Measurements from ENCODE around the gene ZNF687.

Gene ZNF687

DNA sequence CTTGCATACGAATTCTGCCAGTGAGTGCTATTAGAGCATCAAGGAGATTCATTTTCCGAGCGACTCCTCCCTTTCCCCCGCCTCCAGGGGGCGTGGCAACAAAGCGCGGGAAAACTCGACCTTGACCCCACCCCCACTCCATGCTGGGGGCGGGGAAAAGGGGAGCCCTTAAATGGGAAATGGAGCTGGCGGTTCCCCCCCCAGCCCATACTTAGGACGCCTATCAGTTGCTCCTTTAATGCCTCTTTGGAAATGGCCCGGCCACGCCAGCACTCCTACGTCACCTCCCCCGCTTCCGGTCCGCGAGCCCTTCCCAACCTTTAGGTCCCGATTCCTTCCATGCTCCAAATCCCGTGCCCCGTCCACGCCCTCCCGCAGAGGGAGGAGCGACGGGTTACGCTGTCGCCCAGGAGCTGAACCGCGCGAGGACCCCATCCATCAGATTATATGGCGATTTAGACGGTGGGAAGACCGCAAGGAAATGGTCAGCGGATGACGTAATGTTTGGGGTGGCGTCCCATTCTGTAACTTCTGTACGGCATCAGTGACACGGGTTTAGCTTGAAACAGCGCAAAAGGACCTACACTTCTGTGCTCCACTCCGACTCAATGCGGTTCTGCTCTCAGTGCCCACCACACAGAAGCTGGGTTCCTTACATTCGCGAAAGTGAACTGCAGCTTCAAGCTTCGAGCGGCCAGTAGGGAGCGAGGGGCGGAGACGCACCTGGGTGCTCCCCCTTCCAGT is 702 bp upstream of the ZNF687 start:
- DNase-seq, result peak; percentile 90

DNA sequence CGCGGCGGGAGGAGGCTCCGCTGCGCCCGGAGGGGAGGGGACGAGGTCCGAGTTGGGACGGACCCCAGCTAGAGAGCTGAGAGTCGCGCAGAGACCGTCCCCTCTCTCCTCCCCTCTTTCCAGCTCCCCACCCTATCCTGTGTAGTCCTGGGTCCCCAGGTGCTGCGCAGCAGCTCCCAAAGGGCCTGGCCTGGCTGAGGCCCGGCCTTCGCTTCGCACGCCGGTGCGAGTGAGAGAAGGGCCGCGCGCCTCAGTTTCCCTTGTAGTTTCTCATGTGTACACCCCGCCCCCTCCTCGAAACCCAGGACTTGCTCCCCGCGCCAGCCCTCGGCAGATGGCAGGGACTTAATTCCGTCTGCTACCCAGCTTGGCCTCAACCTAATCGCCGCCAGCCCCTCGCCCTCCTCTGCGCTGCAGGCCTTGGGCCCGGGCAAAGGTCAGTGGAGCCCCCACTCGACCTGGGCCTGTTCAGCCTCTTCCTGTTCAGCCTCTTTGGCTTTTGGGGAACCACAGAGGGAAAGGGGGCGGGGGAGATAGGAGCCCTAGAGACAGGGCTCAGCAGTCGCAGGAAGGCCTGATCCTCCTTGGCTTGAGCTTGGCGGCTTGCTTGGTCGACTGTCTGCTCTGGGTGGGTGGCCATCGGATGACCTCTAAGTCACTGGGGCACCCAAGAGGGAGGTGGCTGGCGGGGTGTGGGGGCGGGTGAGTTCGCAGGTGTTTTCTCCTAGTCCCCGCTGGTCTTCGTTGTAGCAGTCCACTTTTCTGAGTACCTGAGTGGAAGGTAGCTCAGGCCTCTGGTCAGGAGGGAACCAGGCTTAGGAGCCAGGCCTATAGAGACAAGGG is 1.0 kb downstream of the ZNF687 start:
- DNase-seq, result peak; percentile 48

DNA sequence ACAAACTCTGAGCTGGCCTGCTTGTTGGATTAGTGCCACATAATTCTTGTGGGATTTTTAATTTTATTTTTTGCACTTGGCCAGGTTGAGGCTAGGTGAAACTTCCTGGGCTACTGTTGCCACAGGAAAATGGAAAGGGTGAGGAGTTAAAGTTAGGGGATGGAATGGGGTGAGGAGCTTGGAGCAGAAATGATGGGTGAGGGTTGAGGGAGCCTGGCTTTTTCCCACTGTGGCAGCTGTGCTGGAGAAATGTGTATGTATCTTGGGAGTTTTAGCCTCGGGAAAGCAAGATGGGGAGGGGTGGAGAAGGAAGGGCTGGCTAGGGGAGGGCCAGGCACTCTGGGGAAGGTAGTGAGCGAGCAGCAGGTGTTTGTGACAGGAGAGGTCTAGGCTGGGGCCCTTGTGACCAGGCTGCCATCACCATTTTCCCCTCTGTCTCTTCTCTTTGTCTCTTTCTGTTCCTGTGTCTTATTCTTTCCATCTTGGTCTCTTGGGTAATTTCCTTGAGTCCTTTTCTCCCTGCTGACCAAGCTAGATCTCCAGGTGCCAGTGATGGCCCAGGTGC is 2.0 kb downstream of the ZNF687 start:
- no peak for DNase-seq

- no peak for DNase-seq
Observed at GRCh38 chr1:151286619-151287340, 4.7 kb downstream of the ZNF687 start.

- DNase-seq, result no peak
Observed at GRCh38 chr1:151287341-151287699, 5.2 kb downstream of the ZNF687 start.

GRCh38 chr1:151287767-151288500 is 5.8 kb downstream of the ZNF687 start:
- DNase-seq, result no peak

DNA sequence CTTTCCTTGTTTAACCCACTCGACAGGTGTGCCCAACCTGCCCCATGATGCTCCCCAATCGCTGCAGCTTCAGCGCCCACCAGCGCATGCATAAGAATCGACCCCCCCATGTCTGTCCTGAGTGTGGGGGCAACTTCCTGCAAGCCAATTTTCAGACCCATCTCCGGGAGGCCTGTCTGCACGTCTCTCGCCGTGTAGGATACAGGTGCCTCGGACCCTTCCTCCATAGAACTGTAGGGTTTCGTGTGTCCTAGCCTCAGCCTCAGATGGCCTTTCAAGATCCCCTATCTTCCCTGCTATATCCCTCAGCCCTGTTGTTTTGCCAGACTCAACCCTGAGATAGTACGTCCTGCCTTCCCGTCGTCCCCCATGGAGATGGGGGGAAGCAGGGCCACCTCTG is 6.4 kb downstream of the ZNF687 start:
- no peak for DNase-seq

DNA sequence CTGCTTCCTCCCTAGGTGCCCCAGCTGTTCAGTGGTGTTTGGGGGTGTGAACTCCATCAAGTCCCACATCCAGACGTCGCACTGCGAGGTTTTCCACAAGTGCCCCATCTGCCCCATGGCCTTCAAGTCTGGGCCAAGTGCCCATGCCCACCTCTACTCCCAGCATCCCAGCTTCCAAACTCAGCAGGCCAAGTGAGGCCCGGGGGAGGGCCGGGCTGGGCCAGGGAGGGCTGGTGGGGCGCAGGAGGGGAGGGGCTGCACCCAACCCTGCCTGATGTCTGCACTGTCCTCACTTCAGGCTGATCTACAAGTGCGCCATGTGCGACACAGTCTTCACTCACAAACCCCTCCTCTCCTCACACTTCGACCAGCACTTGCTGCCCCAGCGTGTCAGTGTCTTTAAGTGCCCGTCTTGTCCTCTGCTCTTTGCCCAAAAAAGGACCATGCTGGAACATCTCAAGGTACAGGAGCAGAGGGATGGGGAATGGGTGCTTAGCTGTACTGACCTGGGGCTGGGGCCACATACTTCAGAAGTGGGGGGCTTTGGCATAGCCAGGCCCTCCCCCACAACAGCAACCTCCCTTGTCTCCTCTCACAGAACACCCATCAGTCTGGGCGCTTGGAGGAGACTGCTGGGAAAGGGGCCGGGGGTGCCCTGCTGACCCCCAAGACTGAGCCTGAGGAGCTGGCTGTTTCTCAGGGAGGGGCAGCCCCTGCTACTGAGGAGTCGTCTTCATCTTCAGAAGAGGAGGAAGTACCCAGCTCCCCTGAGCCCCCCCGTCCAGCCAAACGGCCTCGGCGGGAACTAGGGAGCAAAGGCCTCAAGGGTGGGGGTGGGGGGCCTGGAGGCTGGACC is 7.2 kb downstream of the ZNF687 start:
- no peak for DNase-seq

DNA sequence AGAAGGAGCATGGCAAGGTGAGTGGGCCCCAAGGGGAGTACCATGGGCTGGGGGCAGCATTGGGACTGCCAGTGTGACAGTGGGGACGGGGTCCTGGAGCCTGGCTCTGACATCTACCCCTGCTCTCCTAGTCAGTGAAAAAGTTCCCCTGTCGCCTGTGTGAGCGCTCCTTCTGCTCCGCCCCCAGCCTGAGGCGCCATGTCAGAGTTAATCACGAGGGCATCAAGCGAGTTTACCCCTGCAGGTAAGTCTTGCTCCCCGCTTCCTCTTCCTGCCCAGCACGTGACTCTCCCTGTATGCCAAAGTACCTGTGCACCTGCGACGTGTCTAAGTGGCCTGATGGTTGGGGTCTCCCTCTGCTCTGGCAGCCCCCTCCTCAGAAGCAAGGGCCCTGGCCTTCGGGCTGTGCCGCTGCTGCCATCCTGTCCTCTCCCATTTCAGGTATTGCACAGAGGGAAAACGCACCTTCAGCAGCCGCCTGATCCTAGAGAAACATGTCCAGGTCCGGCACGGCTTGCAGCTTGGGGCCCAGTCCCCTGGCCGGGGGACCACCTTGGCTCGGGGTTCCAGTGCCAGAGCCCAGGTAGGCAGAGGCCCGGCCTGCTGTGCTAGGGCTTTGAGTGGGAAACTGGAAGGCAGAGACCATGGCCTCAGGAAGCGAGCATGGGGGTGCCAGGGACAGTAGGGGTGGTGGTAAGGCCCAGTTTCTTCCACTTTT is 8.1 kb downstream of the ZNF687 start:
- DNase-seq, result no peak

DNA sequence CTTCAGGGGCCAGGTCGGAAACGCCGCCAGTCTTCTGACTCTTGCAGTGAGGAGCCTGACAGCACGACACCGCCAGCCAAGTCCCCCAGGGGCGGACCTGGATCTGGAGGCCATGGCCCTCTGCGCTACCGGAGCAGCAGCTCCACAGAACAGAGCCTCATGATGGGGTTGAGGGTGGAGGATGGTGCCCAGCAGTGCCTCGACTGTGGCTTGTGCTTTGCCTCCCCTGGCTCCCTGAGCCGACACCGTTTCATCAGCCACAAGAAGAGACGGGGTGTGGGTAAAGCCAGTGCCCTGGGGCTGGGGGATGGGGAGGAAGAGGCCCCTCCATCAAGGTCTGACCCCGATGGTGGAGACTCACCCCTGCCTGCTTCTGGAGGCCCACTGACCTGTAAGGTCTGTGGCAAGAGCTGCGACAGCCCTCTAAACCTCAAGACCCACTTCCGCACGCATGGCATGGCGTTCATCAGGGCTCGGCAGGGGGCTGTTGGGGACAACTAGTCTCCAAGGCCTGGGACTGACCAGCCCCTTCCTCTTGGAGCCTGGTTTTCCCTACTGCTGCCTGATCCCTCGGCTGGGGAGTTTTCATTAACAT is 8.7 kb downstream of the ZNF687 start:
- no peak for DNase-seq

DNA sequence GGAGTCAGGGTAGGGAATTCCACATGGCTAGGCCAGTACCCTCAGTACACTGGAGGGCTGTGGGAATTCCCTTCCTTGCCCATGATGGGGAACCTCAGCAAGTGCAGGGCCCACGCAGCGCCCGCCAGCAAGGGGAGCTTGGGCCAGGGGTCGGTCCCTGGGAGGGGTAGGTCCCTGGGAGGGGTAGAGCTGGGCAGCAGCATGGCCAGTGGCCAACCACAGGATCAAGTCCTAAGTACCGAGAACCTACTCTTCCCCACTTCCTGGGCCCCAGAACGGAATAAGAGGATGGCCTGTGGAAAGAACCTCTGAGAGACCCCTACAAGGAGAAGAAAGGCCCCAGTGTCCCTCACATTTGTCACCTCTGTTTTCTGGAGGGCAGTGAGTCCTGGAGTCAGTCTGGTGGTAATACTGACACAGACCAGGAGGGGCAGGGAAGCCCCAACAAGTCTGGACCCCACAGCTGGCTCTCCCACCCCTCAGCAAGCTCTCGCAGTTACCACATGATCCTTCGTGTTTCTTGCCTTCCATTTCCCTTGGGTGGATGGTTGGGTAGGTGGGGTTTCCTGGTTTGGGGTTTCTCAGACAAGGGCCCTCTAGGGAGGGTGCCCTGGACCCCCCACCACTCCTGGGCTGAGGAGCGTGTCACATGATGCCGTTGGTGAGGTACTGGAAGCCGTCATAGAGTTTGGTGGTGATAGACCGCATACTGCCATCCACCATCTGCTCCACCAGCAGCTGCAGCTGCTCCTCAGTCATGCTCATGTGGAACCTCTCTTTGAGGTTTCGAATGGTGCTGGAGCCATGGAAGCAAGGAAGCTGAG is 10.3 kb downstream of the ZNF687 start:
- no peak for DNase-seq

- no peak for DNase-seq
Observed at GRCh38 chr1:151293093-151293492, 11.0 kb downstream of the ZNF687 start.

DNA sequence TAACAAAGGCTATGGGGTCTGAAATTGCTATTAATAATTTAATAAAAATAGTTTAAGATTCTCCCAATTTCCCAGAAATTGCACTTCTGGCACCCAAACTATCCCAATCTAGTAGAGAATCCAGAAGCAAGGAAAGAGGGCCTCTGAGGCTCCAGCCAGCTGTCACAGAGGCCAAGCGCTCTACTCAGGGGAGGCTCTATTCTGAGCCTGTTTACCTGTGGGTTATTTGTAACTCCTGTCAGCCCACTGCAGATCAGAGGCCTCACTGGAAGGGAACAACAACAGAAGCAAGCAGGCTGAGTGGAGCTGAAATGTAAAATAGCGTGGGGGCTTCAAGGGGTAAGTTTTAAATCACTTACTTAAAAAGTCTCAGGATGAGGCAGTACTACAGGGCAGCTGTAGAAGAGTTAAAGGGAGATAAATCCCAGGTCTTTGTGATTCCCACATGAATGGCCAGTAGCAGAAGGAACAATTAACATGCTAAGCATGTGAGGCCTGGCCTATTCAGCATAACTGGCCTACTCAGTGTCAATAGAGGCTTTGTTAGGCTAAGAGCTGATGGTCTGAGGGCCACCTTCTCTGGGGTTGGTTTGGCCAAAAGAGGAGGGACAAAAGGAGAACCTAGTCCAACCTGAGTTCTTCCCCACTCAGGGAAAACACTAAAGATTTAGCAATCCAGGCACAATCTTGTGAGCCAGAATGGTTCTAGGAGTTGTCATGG is 12.8 kb downstream of the ZNF687 start:
- no peak for DNase-seq

- no peak for DNase-seq
Observed at GRCh38 chr1:151309811-151310323, 27.8 kb downstream of the ZNF687 start.

DNA sequence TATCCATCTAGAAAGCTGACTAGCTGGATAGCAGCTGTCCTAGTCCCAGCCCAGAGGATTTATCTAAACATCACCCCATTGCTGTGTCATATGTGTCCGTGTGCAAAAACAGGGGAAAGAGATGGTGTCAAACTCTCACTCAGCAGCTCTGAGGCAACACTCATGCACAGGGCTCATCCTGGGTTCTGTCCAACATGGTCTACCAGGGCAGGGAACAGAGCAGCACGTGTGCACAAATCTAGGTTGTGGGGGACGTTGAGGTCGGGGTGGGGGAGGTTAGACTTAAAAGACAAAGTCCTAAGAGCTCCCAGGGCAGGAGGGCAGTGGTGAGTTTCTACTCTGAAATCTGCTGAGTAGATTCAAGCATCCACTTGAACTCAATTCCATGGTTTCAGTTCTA is 28.9 kb downstream of the ZNF687 start:
- DNase-seq, result no peak

DNA sequence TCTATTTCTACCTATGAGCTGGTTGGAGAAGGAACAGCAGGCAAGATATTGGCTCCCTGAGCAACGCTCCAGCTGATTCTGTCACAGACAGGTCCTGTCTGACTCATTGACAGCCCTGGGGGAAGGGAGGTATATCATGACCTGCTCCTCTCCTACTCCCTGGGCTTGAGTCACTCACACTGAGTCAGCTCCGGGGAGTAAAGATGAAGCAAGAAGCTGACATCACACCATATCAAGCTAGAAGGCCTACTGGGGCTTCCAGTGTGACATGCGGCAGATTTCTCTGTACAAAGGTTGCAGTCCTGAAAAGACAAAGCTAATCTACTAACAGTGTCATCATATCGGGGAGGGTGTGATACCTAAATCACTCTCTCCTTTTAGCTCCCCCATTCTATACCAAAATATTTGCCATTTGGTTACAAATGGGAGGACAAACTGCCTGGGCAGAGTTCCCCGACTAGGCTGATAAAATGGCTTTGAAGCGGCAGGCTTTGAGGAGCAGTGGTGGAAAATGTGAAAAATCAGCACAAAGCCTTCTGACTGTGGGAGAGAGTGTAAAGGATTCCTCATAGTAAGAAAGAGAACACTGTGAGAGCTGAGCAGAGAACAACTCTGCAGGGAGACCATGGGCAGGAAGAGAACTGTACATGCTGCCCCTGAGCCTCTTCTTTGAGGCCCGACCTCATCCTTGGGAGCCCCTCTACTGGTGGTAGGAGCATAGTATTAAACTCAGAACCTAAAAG is 29.7 kb downstream of the ZNF687 start:
- peak; percentile 64 for DNase-seq

GRCh38 chr1:151312411-151312810 is 30.3 kb downstream of the ZNF687 start:
- no peak for DNase-seq

DNA sequence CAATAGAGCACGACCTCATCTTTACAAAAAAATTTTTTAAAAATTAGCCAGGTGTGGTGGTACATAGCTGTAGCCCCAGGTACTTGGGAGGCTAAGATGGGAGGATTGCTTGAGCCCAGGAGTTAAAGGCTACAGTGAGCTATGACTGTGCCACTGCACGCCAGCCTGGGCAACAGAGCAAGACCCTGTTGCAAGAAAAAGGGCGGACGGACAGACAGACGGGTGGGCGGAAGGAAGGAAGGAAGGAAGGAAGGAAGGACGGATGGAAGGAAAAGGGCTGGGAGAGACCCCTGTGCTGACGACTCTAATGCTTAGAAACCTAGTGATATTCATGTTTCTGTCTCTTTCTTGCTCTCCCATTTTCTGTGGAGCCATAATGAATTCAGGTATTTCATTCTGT is 30.7 kb downstream of the ZNF687 start:
- DNase-seq, result no peak
